Stimulated activated CD4-positive, alpha-beta T cell treated with anti-CD3 and anti-CD28 coated beads, Interleukin-4, amount 100 ng/mL, for 24 hours (primary cell): ENCODE data around the gene TMCC1.
"Not testable (repeated sequence)": the region's sequence is repeated elsewhere in the genome, so short reads cannot be mapped to it uniquely, and the experiment has no call there.

Experiments
- DNase-seq: peaks from one replicate; pipeline ENCODE4 v3.0.0-alpha.2; 2020

Gene TMCC1

GRCh38 chr3:129619726-129620162 is 273.8 kb downstream of the TMCC1 start:
- no peak for DNase-seq

- no peak for DNase-seq
These were observed 274.4 kb downstream of the TMCC1 start for GRCh38 chr3:129618901-129619671.

GRCh38 chr3:129618186-129618820 is 275.2 kb downstream of the TMCC1 start:
- no peak for DNase-seq

GRCh38 chr3:129617381-129618185 is 275.9 kb downstream of the TMCC1 start:
- DNase-seq: no peak

- no peak for DNase-seq
These were observed 276.8 kb downstream of the TMCC1 start for GRCh38 chr3:129616713-129617112.

- no peak for DNase-seq
These were observed 277.2 kb downstream of the TMCC1 start for GRCh38 chr3:129616291-129616690.

- DNase-seq: no peak
These were observed 277.7 kb downstream of the TMCC1 start for GRCh38 chr3:129615751-129616281.

- DNase-seq: no peak
These were observed 278.6 kb downstream of the TMCC1 start for GRCh38 chr3:129614927-129615363.

GRCh38 chr3:129614435-129614834 is 279.1 kb downstream of the TMCC1 start:
- no peak for DNase-seq

GRCh38 chr3:129613367-129613740 is 280.2 kb downstream of the TMCC1 start:
- no peak for DNase-seq

- no peak for DNase-seq
These were observed 280.8 kb downstream of the TMCC1 start for GRCh38 chr3:129612534-129613366.

- no peak for DNase-seq
These were observed 281.5 kb downstream of the TMCC1 start for GRCh38 chr3:129611812-129612533.

GRCh38 chr3:129611446-129611800 is 282.1 kb downstream of the TMCC1 start:
- no peak for DNase-seq

GRCh38 chr3:129610794-129611445 is 282.6 kb downstream of the TMCC1 start:
- DNase-seq: not testable (repeated sequence)

- DNase-seq: no peak
These were observed 283.2 kb downstream of the TMCC1 start for GRCh38 chr3:129610276-129610675.

GRCh38 chr3:129609591-129610182 is 283.8 kb downstream of the TMCC1 start:
- DNase-seq: no peak

- DNase-seq: no peak
These were observed 284.4 kb downstream of the TMCC1 start for GRCh38 chr3:129608936-129609590.

GRCh38 chr3:129608087-129608935 is 285.2 kb downstream of the TMCC1 start:
- no peak for DNase-seq

GRCh38 chr3:129607391-129608068 is 286.0 kb downstream of the TMCC1 start:
- DNase-seq: no peak
